OCI-LY7 (cell line): ENCODE results near the gene CXCL5.

Source experiments
- CTCF ChIP-seq: fragments of 200-600 bp; sonication (generic); conservative IDR thresholded peaks from 2 replicates; pipeline ENCODE4 v1.5.1; 2014; ENCODE audit warnings: mild to moderate bottlenecking, antibody characterized with exemption, low read length, moderate library complexity, mixed read lengths
- EZH2phosphoT487 ChIP-seq: fragments of 200-600 bp; sonication (generic); IDR thresholded peaks from 2 replicates; pipeline ENCODE4 v1.6.1; 2018; ENCODE audit warnings: low read depth, borderline replicate concordance, mild to moderate bottlenecking, mixed run types, antibody characterized with exemption, low read length, moderate library complexity, mixed read lengths

- TF ChIP-seq EZH2phosphoT487 (no peak), CTCF (no peak)
Observed at GRCh38 chr4:73978886-73979285, 19.6 kb downstream of the CXCL5 start.
